WTC11 (cell line): ENCODE measurements around the gene KIF5A. TPM values are rescaled to one million over a fixed set of nuclear protein-coding genes. Genes with fewer than 3 reads are reported as not detected.
A peak's percentile ranks its signal among the peaks of the same experiment; 100 is the strongest.

ENCODE experiments used
- ATAC-seq: fragments of 200-7000 bp; cut with Tn5 transposase; 2 replicates; pipeline ENCODE4 v1.10.0; 2021; ENCODE audit warnings: mild to moderate bottlenecking, moderate library complexity
- CTCF ChIA-PET: fragments of 300-600 bp; sonication (Branson Sonifier 250); formaldehyde crosslinking; loops from one replicate; lab custom pipeline; 2021; ENCODE audit warnings: antibody characterized with exemption; lab: Charles Lee
- POLR2A ChIA-PET: fragments of 350-600 bp; sonication (Branson Sonifier 250); formaldehyde crosslinking; loops from one replicate; lab custom pipeline; 2021; ENCODE audit warnings: antibody characterized with exemption; lab: Charles Lee
- DNase-seq: peaks from one replicate; pipeline ENCODE4 v3.0.0; 2021; ENCODE audit warnings: low spot score
- H3K27ac Mint-ChIP-seq: 2 replicates; pipeline ENCODE4 v1.8.0; 2021; ENCODE audit warnings: mixed read lengths
- H3K27me3 Mint-ChIP-seq: 2 replicates; pipeline ENCODE4 v1.8.0; 2021; ENCODE audit warnings: low read depth, mild to moderate bottlenecking, moderate library complexity, mixed read lengths
- H3K36me3 Mint-ChIP-seq: 2 replicates; pipeline ENCODE4 v1.8.0; 2021; ENCODE audit warnings: mixed read lengths
- H3K4me1 Mint-ChIP-seq: 2 replicates; pipeline ENCODE4 v1.8.0; 2022; ENCODE audit warnings: mixed read lengths
- H3K4me3 Mint-ChIP-seq: 2 replicates; pipeline ENCODE4 v1.8.0; 2021; ENCODE audit warnings: mild to moderate bottlenecking, moderate library complexity, mixed read lengths
- H3K9me3 Mint-ChIP-seq: 2 replicates; pipeline ENCODE4 v1.8.0; 2021; ENCODE audit warnings: mixed read lengths
- FOXP1 ChIP-seq: sonication (generic); formaldehyde crosslinking; IDR thresholded peaks from 2 replicates; pipeline ENCODE4 v1.8.0; 2022; ENCODE audit warnings: missing genetic modification reagents, mild to moderate bottlenecking, moderate library complexity, borderline replicate concordance
- JAZF1 ChIP-seq: fragments of 250-450 bp; sonication (Bioruptor Pico); IDR thresholded peaks from 2 replicates; pipeline ENCODE4 v1.9.0; 2021; ENCODE audit warnings: moderate library complexity, mild to moderate bottlenecking, inconsistent platforms
- TP53 ChIP-seq: sonication (generic); formaldehyde crosslinking; IDR thresholded peaks from 2 replicates; pipeline ENCODE4 v1.8.1; 2023; ENCODE audit warnings: mild to moderate bottlenecking, missing genetic modification reagents
- ZBTB43 ChIP-seq: sonication (generic); formaldehyde crosslinking; IDR thresholded peaks from 2 replicates; pipeline ENCODE4 v1.8.1; 2023; ENCODE audit warnings: mild to moderate bottlenecking, missing genetic modification reagents
- ZNF121 ChIP-seq: sonication (generic); formaldehyde crosslinking; IDR thresholded peaks from 2 replicates; pipeline ENCODE4 v1.8.0; 2023; ENCODE audit warnings: missing genetic modification reagents
- total RNA-seq: library from RNA; stranded (reverse); gene quantifications from 3 replicates; pipeline ENCODE4 v1.2.3, GENCODE V29; 2021
- TF ChIP-seq, protein P1 (sequence below): sonication (generic); formaldehyde crosslinking; IDR thresholded peaks from 2 replicates; pipeline ENCODE4 v1.8.0; 2023; ENCODE audit warnings: missing genetic modification reagents, mild to moderate bottlenecking, borderline replicate concordance
- TF ChIP-seq, protein P2 (sequence below): fragments of 200-600 bp; IDR thresholded peaks from 2 replicates; pipeline ENCODE4 v1.8.0; 2022; ENCODE audit warnings: antibody characterized with exemption
- TF ChIP-seq, protein P3 (sequence below): sonication (generic); formaldehyde crosslinking; IDR thresholded peaks from 2 replicates; pipeline ENCODE4 v1.8.1; 2022; ENCODE audit warnings: low read depth, missing genetic modification reagents, borderline replicate concordance

Gene KIF5A
- total RNA-seq, 1 experiment from 2014 or later, result 16.1 TPM

DNA sequence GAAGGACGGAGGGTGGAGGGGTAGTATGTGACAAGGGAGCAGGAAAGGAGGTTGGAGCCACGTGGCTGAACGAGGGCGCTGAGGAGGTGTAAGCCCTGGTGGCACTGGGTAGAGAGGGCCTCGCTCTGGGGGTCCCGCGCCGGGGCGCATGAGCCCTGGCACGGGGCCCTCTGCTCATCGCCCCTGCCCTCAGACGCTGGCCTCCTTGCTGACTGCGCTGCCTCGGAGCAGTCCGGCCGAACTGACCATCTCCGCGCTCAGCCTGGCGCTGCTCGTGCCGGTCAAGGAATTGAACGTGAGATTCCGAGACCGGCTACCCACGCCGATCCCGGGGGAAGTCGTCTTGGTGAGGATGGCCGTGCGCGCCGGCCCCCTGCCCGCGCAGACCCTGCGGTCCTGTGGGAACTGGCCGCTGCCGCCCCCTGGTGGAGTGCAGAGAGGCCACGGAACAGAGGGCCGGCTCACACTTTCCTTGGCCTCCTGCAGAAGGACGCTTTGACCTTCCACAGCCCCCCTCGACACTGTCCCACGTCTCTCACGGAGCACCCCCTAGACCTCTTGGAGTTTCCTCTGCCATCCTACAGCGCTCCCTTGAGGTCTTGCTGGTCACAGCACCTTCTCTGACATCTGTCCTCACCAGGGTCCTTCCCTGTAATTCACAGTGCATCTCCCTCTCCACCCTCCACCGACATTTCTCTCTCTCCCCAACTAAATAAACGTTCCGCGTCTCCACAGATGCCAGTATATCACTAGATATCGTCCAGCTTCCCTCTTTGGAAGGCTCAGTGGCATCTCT lies 71.9 kb downstream of the KIF5A start:
- CTCF ChIA-PET, result interaction anchor here (0.7 to 3.6 kb wide), 12 partner anchors 9 to 135 kb away, joined by 3 to 74 read pairs (median 16); partner anchors contain the start of genes ARHGEF25, B4GALNT1 and PIP4K2C
- H3K9me3 Mint-ChIP-seq, result no peaks in the 10 kb centered on the region
- H3K36me3 Mint-ChIP-seq, result peaks cover 2% of the 10 kb centered on the region; the same call in 1 of the 2 replicates
- H3K4me1 Mint-ChIP-seq, result peaks cover 25% of the 10 kb centered on the region
- POLR2A ChIA-PET, result interaction anchor here (1.0 to 2.3 kb wide), 2 partner anchors 11 to 30 kb away, joined by 3 to 11 read pairs; partner anchors contain the start of gene ARHGEF25
- H3K4me3 Mint-ChIP-seq, result peak overlapping the region; percentile 78
- peak; percentile 63 for ATAC-seq
- TF ChIP-seq TP53 (CRISPR knock-in tag), result no peak
- 0 out of 2 replicates have a peak, but pooled peaks have one; percentile 26 for TF ChIP-seq FOXP1
- TF ChIP-seq, protein P1, sequence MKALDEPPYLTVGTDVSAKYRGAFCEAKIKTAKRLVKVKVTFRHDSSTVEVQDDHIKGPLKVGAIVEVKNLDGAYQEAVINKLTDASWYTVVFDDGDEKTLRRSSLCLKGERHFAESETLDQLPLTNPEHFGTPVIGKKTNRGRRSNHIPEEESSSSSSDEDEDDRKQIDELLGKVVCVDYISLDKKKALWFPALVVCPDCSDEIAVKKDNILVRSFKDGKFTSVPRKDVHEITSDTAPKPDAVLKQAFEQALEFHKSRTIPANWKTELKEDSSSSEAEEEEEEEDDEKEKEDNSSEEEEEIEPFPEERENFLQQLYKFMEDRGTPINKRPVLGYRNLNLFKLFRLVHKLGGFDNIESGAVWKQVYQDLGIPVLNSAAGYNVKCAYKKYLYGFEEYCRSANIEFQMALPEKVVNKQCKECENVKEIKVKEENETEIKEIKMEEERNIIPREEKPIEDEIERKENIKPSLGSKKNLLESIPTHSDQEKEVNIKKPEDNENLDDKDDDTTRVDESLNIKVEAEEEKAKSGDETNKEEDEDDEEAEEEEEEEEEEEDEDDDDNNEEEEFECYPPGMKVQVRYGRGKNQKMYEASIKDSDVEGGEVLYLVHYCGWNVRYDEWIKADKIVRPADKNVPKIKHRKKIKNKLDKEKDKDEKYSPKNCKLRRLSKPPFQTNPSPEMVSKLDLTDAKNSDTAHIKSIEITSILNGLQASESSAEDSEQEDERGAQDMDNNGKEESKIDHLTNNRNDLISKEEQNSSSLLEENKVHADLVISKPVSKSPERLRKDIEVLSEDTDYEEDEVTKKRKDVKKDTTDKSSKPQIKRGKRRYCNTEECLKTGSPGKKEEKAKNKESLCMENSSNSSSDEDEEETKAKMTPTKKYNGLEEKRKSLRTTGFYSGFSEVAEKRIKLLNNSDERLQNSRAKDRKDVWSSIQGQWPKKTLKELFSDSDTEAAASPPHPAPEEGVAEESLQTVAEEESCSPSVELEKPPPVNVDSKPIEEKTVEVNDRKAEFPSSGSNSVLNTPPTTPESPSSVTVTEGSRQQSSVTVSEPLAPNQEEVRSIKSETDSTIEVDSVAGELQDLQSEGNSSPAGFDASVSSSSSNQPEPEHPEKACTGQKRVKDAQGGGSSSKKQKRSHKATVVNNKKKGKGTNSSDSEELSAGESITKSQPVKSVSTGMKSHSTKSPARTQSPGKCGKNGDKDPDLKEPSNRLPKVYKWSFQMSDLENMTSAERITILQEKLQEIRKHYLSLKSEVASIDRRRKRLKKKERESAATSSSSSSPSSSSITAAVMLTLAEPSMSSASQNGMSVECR (CRISPR knock-in tag), result no peak
- TF ChIP-seq ZBTB43 (CRISPR knock-in tag), result no peak
- TF ChIP-seq, protein P2, sequence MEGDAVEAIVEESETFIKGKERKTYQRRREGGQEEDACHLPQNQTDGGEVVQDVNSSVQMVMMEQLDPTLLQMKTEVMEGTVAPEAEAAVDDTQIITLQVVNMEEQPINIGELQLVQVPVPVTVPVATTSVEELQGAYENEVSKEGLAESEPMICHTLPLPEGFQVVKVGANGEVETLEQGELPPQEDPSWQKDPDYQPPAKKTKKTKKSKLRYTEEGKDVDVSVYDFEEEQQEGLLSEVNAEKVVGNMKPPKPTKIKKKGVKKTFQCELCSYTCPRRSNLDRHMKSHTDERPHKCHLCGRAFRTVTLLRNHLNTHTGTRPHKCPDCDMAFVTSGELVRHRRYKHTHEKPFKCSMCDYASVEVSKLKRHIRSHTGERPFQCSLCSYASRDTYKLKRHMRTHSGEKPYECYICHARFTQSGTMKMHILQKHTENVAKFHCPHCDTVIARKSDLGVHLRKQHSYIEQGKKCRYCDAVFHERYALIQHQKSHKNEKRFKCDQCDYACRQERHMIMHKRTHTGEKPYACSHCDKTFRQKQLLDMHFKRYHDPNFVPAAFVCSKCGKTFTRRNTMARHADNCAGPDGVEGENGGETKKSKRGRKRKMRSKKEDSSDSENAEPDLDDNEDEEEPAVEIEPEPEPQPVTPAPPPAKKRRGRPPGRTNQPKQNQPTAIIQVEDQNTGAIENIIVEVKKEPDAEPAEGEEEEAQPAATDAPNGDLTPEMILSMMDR, result peak; percentile 88
- TF ChIP-seq, protein P3, sequence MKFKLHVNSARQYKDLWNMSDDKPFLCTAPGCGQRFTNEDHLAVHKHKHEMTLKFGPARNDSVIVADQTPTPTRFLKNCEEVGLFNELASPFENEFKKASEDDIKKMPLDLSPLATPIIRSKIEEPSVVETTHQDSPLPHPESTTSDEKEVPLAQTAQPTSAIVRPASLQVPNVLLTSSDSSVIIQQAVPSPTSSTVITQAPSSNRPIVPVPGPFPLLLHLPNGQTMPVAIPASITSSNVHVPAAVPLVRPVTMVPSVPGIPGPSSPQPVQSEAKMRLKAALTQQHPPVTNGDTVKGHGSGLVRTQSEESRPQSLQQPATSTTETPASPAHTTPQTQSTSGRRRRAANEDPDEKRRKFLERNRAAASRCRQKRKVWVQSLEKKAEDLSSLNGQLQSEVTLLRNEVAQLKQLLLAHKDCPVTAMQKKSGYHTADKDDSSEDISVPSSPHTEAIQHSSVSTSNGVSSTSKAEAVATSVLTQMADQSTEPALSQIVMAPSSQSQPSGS (CRISPR knock-in tag), result no peak
- TF ChIP-seq JAZF1 (CRISPR knock-in tag), result no peak
- TF ChIP-seq, all 79 proteins: peak for 2
- DNase-seq, result peak; percentile 77
- no peak overlapping the region for H3K27ac Mint-ChIP-seq
- H3K27me3 Mint-ChIP-seq, result peaks cover 100% of the 10 kb centered on the region

GRCh38 chr12:57622293-57623245 lies 72.7 kb downstream of the KIF5A start:
- ATAC-seq, result no peak
- ChIA-PET CTCF (interaction anchor here (0.7 to 1.8 kb wide), 3 partner anchors 10 to 39 kb away, joined by 3 to 7 read pairs (median 6); partner anchors contain the start of gene B4GALNT1), POLR2A (no interaction called here)
- no peak for DNase-seq
- no peak for TF ChIP-seq ZNF121 (CRISPR knock-in tag)
- TF ChIP-seq, protein P2, result 0 out of 2 replicates have a peak, but pooled peaks have one; percentile 4
- H3K27me3 Mint-ChIP-seq, result peaks cover 100% of the 10 kb centered on the region
- no peaks in the 10 kb centered on the region for H3K9me3 Mint-ChIP-seq
- peak overlapping the region; percentile 78 for H3K4me3 Mint-ChIP-seq
- no peak overlapping the region for H3K27ac Mint-ChIP-seq
- H3K4me1 Mint-ChIP-seq, result peaks cover 29% of the 10 kb centered on the region
- H3K36me3 Mint-ChIP-seq, result peaks cover 2% of the 10 kb centered on the region; the same call in 1 of the 2 replicates
